22Rv1 (cell line): ENCODE data around the gene OR7C1.
"Not testable (repeated sequence)": the region's sequence is repeated elsewhere in the genome, so short reads cannot be mapped to it uniquely, and the experiment has no call there.

Experiments used
- CTCF ChIP-seq: fragments of 450-650 bp; IDR thresholded peaks from 2 replicates; pipeline ENCODE4 v1.5.1; 2017; ENCODE audit warnings: mild to moderate bottlenecking
- ZFX ChIP-seq: fragments of 450-650 bp; IDR thresholded peaks from 2 replicates; pipeline ENCODE4 v1.6.1; 2017; ENCODE audit warnings: antibody characterized with exemption, borderline replicate concordance

DNA sequence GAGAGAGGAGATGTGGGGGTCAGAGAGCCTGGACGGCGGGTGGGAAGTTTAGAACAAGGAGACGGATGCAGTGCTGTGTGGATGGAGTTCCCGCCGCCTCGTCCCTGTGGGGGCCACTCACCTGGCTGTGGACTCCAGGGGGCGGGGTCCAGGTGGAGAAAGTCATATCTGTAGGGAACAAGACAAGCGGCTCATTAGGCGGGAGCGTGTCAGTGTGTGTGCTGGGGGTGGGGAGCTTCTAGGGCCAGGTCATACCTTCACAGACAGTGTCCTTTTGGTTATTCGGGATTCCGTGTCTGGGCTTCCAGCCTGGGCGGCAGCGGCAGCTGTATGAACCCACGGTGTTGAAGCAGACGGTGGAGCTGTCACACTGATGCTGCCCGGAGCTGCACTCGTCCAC lies 69.6 kb downstream of the OR7C1 start:
- TF ChIP-seq CTCF, ZFX: not testable (repeated sequence)
